NOMO-1 treated with dmso at 0.1 percent for 144 hours (cell line): Measurements from ENCODE around the gene FASTKD1.
A peak's percentile ranks its signal among the peaks of the same experiment; 100 is the strongest.
"Not testable (repeated sequence)": the region's sequence is repeated elsewhere in the genome, so short reads cannot be mapped to it uniquely, and the experiment has no call there.

Experiments used
- DNase-seq: peaks from one replicate; lab custom pipeline; 2025; ENCODE audit not compliant: unreplicated experiment; lab: John Stamatoyannopoulos, UW

Gene FASTKD1

GRCh38 chr2:169573160-169573973 is at the start of gene FASTKD1:
FASTKD1 (minus strand) TSS chr2:169573865; CDS start chr2:169572029, 1,836 bp downstream.
- DNase-seq = peak; percentile 92

- no peak for DNase-seq
Observed at GRCh38 chr2:169623235-169623634, 49.6 kb upstream of the FASTKD1 start.

GRCh38 chr2:169620509-169620908 is 46.8 kb upstream of the FASTKD1 start:
- DNase-seq = no peak

GRCh38 chr2:169619946-169620345 is 46.3 kb upstream of the FASTKD1 start:
- DNase-seq = no peak

- DNase-seq = not testable (repeated sequence)
Observed at GRCh38 chr2:169615982-169616381, 42.3 kb upstream of the FASTKD1 start.

GRCh38 chr2:169613876-169614275 is 40.2 kb upstream of the FASTKD1 start:
- no peak for DNase-seq

- DNase-seq = no peak
Observed at GRCh38 chr2:169609264-169609663, 35.6 kb upstream of the FASTKD1 start.

GRCh38 chr2:169599568-169599967 is 25.9 kb upstream of the FASTKD1 start:
- DNase-seq = no peak

- DNase-seq = no peak
Observed at GRCh38 chr2:169598982-169599381, 25.3 kb upstream of the FASTKD1 start.

- not testable (repeated sequence) for DNase-seq
Observed at GRCh38 chr2:169596546-169596945, 22.9 kb upstream of the FASTKD1 start.

GRCh38 chr2:169590804-169591203 is 17.1 kb upstream of the FASTKD1 start:
- no peak for DNase-seq

- DNase-seq = no peak
Observed at GRCh38 chr2:169585673-169586072, 12.0 kb upstream of the FASTKD1 start.

- DNase-seq = peak; percentile 91
Observed at GRCh38 chr2:169584005-169584877, 10.6 kb upstream of the FASTKD1 start, which contains the start of gene PPIG. PPIG (plus strand) TSS chr2:169584351; CDS start chr2:169604042, 19,691 bp downstream.

- no peak for DNase-seq
Observed at GRCh38 chr2:169583518-169583917, 9.9 kb upstream of the FASTKD1 start.

GRCh38 chr2:169582552-169583266 is 9.0 kb upstream of the FASTKD1 start:
- DNase-seq = not testable (repeated sequence)

GRCh38 chr2:169579044-169579443 is 5.4 kb upstream of the FASTKD1 start:
- DNase-seq = no peak

- DNase-seq = not testable (repeated sequence)
Observed at GRCh38 chr2:169575264-169575663, 1.6 kb upstream of the FASTKD1 start.

- not testable (repeated sequence) for DNase-seq
Observed at GRCh38 chr2:169574539-169574938, 874 bp upstream of the FASTKD1 start.

- DNase-seq = no peak
Observed at GRCh38 chr2:169573974-169574299, 272 bp upstream of the FASTKD1 start.

GRCh38 chr2:169572821-169573159 is 875 bp downstream of the FASTKD1 start:
- DNase-seq = no peak

- DNase-seq = no peak
Observed at GRCh38 chr2:169572189-169572588, 1.5 kb downstream of the FASTKD1 start.
